Measurements from ENCODE around the gene TMEM125. TPM values are rescaled to one million over a fixed set of nuclear protein-coding genes. Genes with fewer than 3 reads are reported as not detected.

Gene TMEM125
- total RNA-seq, 2 donors from 2014 or later = 0.70 to 2.1 TPM

DNA sequence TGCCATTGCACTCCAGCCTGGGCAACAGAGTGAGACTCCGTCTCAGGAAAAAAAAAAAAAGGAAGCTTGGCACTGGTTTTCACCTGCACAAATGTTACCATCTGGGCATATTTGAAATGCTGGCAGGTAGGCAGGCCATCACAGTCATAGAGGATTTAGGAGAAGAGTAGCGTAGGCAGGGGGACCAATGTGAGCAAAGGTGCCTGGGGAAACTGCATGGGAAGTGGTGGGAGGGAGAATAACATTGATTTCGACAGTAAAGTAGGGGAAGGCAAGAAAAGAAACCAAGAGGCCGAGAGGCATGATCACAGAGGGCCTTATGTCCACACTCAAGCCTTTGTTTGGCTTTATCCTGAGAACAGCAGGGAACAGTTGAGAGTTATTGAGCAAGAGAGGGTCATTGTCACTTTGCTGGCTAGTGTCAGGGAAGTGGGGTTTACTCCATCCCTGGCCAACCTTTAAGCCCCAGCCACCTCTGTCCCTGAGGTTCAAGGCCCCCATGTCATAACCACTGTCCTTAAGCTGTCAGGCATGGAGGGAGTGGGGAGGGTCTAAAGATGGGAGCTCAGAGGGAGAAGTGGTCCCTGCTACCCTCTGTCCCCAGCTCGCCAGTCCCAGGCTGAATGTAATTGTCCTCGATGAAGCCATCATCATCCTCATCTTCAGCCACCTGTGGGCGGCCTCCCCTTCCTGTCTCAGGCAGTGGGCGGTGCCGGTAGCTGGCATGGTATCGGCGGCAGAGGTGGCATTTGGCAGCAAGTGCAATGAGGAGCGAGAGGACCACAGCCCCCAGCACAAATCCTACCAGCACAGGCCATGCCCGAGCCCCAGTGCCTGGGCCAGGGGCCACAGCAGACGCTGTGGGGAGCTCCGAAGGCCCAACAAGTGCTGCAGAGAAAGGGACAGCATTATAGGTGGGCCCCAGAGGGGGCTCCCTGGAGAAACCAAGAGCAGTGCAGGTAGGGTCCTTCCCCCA, 12.7 kb downstream of the TMEM125 start:
- H3K36me3 ChIP-seq = no peaks in the 10 kb centered on the region
- H3K27ac ChIP-seq = no peak overlapping the region
- no peak overlapping the region for H3K4me3 ChIP-seq
- H3K27me3 ChIP-seq = no peaks in the 10 kb centered on the region
- H3K9me3 ChIP-seq = no peaks in the 10 kb centered on the region
- no peaks in the 10 kb centered on the region for H3K4me1 ChIP-seq
- no peak for DNase-seq (ENCODE audit: low spot score)
- TF ChIP-seq, protein P1, sequence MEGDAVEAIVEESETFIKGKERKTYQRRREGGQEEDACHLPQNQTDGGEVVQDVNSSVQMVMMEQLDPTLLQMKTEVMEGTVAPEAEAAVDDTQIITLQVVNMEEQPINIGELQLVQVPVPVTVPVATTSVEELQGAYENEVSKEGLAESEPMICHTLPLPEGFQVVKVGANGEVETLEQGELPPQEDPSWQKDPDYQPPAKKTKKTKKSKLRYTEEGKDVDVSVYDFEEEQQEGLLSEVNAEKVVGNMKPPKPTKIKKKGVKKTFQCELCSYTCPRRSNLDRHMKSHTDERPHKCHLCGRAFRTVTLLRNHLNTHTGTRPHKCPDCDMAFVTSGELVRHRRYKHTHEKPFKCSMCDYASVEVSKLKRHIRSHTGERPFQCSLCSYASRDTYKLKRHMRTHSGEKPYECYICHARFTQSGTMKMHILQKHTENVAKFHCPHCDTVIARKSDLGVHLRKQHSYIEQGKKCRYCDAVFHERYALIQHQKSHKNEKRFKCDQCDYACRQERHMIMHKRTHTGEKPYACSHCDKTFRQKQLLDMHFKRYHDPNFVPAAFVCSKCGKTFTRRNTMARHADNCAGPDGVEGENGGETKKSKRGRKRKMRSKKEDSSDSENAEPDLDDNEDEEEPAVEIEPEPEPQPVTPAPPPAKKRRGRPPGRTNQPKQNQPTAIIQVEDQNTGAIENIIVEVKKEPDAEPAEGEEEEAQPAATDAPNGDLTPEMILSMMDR (IDR thresholded peaks at IDR 0.05) = no peak

DNA sequence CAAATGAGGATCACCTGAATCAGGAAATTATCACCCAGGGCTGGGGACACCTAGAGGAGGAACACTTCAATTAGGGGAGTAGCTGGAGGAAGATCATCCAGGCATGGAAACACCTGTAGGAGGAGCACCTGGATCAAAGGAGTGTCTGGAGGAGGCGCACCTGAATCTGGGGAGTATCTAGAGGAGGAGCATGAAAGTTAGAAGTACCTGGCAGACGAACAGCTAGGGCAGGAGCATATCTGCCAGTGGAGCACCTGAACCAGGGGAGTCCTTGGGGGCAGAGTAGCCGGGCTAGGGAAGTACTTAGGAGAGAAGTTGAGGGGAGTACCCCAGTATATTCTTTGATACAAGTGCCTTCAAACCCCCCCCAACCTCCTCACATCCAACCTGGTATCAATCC, 14.3 kb downstream of the TMEM125 start:
- Histone ChIP-seq H3K27me3 (no peaks in the 10 kb centered on the region), H3K27ac (no peak overlapping the region), H3K4me3 (no peak overlapping the region), H3K36me3 (no peaks in the 10 kb centered on the region), H3K9me3 (no peaks in the 10 kb centered on the region), H3K4me1 (no peaks in the 10 kb centered on the region)
- TF ChIP-seq, protein P1 (IDR thresholded peaks at IDR 0.05) = no peak
- no peak for DNase-seq (ENCODE audit: low spot score)

DNA sequence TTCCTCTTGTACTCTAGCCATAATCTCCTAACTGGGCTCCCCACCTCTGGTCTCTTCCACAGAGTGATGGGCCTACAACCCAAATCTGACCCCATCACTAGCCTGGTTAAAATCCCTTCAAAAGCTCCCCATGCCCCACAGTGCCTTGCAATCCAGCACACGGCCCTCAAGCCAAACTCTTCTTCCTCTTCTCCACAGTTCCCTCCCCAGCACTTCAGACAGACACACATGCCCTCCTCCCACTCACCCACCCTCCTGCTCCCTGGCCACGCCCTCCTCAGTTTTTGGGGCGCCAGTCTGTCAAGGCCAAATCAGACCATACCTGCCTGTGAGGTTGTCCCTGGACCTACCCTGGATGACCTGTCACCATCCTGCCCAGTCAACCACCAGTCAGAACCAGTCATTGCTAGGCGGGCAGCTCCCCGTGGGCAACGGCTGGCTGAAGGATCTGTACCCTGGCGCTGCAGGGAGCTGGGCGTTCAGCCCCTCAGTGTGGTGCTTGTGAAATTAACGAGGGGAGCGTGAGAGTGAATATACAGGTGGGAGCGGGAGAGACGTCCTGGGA, 14.8 kb downstream of the TMEM125 start:
- Histone ChIP-seq H3K9me3 (no peaks in the 10 kb centered on the region), H3K27me3 (no peaks in the 10 kb centered on the region), H3K4me1 (no peaks in the 10 kb centered on the region), H3K4me3 (no peak overlapping the region), H3K27ac (no peak overlapping the region), H3K36me3 (no peaks in the 10 kb centered on the region)
- TF ChIP-seq, protein P1 (IDR thresholded peaks at IDR 0.05) = no peak
- no peak for DNase-seq (ENCODE audit: low spot score)

DNA sequence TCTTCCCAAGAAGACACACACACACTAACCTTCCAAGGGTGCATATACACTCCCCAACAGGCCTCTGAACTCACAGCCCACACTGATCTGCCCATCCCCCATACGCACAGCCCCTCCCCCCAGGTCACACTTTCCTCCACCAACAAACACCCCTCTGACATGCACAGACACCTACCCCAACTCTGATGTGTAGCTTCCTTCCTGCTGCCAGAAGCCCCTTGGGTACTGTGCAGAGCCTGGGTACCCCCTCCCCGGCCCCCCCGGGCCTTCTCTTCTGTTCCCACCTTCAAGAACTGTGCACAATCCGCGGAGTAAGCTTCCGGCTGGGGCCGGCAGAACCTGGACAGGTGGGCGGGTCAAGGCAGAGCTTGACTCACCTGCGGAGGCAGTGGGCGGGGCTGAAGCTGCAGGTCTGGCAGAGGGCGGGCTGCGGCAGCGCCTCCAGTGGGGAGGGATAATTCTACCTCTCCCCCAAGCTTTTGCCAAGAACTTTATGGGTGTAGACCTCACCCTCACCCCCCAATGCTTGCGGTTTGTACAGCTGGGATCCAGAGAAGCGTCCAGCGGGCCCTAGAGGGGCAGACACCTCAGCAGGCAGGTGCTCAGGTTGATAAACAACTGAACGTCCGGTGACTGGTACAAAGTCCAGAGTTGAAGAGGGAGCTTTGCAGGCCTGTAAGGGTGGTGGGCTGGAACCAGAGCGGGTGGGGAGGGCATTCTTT, 15.6 kb downstream of the TMEM125 start, which contains the start of gene C1orf210:
Gene C1orf210, minus strand, starts transcription at position 313 of the 722 bp plus-strand sequence. CDS start 2,311 bp downstream, outside the sequence.
- TF ChIP-seq, protein P1 (IDR thresholded peaks at IDR 0.05) = no peak
- no peaks in the 10 kb centered on the region for H3K36me3 ChIP-seq

DNA sequence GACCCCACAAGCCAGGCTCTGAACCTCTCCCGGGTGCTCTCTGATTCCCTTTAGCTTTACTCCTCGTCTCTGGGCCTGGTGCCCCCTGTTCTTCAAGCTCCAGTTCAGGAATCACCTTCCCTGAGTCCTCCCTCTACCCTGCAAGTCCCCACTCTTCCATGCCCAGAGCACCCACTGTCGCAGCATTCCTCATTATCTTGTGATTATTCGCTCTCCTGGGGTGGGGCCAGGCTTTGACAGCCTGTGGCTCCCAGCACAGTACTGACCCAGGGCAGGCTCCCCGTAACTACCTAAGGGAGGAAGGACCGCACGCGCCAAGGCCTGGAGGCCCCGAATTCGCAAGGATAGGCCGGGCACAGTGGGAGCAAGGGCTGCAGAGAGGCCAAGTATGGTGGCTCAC, 16.3 kb downstream of the TMEM125 start:
- TF ChIP-seq, protein P1 (IDR thresholded peaks at IDR 0.05) = no peak
- Histone ChIP-seq H3K9me3 (no peaks in the 10 kb centered on the region), H3K27me3 (no peaks in the 10 kb centered on the region), H3K27ac (no peak overlapping the region), H3K36me3 (no peaks in the 10 kb centered on the region), H3K4me3 (no peak overlapping the region), H3K4me1 (no peaks in the 10 kb centered on the region)
- no peak for DNase-seq (ENCODE audit: low spot score)

More for the DNA sequence above, 15.6 kb downstream of the TMEM125 start, which contains the start of gene C1orf210:
- Histone ChIP-seq H3K27ac (no peak within 1 kb of the TSS), H3K27me3 (no peaks in the 10 kb centered on the region), H3K4me3 (no peak within 1 kb of the TSS), H3K4me1 (no peaks in the 10 kb centered on the region), H3K9me3 (no peaks in the 10 kb centered on the region)
- no peak for DNase-seq (ENCODE audit: low spot score)
